ENCODE data around the gene BARHL1. TPM values are rescaled to one million over a fixed set of nuclear protein-coding genes. Genes with fewer than 3 reads are reported as not detected.

BARHL1 gene
- total RNA-seq, 2 experiments from 2014 or later = not detected

- intact Hi-C loops (cut with micrococcal nuclease; ENCODE audit: unreplicated experiment) = no loop called here
- Histone ChIP-seq H3K4me2 (ENCODE audit: low read length) (no peak overlapping the region), H3K36me3 (ENCODE audit: insufficient read depth, low read length) (no peaks in the 10 kb centered on the region), H3K9me2 (ENCODE audit: insufficient read depth, low read length) (no peaks in the 10 kb centered on the region), H3K4me3 (ENCODE audit: low read depth, low read length, poor library complexity, severe bottlenecking) (no peak overlapping the region), H4K20me1 (ENCODE audit: insufficient read depth, low read length) (no peaks in the 10 kb centered on the region), H2AFZ (ENCODE audit: low read length) (no peak overlapping the region), H3K27ac (ENCODE audit: low read depth, low read length, poor library complexity, severe bottlenecking) (no peak overlapping the region), H3K4me1 (ENCODE audit: insufficient read depth, low read length, poor library complexity, severe bottlenecking) (peaks cover 8% of the 10 kb centered on the region), H3K9me3 (ENCODE audit: low read length) (no peaks in the 10 kb centered on the region), H3K79me2 (ENCODE audit: insufficient read depth, low read depth, low read length) (no peaks in the 10 kb centered on the region)
- TF ChIP-seq EZH2phosphoT487 (IDR thresholded peaks at IDR 0.05; ENCODE audit: borderline replicate concordance, low read depth, low read length) (no peak), CTCF (conservative IDR thresholded peaks at IDR 0.05; ENCODE audit: low read length) (no peak)
- no peak for DNase-seq (ENCODE audit: low spot score)
- ChIA-PET CTCF (ENCODE audit: unreplicated experiment) (no interaction called here), POLR2A (interaction anchor here (0.7 to 0.9 kb wide), 2 partner anchors 24 to 309 kb away, joined by 3 to 7 read pairs; no protein-coding TSS in a partner anchor)
- BruUV-seq (replicated peaks) = no TSS peak
These were observed 10.4 kb upstream of the BARHL1 start for GRCh38 chr9:132571806-132572600.

GRCh38 chr9:132572921-132573320, 9.5 kb upstream of the BARHL1 start:
- Histone ChIP-seq H4K20me1 (ENCODE audit: insufficient read depth, low read length) (no peaks in the 10 kb centered on the region), H3K9me2 (ENCODE audit: insufficient read depth, low read length) (no peaks in the 10 kb centered on the region), H3K9me3 (ENCODE audit: low read length) (no peaks in the 10 kb centered on the region), H3K4me1 (ENCODE audit: insufficient read depth, low read length, poor library complexity, severe bottlenecking) (peaks cover 8% of the 10 kb centered on the region), H3K36me3 (ENCODE audit: insufficient read depth, low read length) (no peaks in the 10 kb centered on the region), H3K79me2 (ENCODE audit: insufficient read depth, low read depth, low read length) (no peaks in the 10 kb centered on the region), H2AFZ (ENCODE audit: low read length) (no peak overlapping the region), H3K4me2 (ENCODE audit: low read length) (no peak overlapping the region), H3K4me3 (ENCODE audit: low read depth, low read length, poor library complexity, severe bottlenecking) (no peak overlapping the region), H3K27ac (ENCODE audit: low read depth, low read length, poor library complexity, severe bottlenecking) (no peak overlapping the region)
- TF ChIP-seq CTCF (conservative IDR thresholded peaks at IDR 0.05; ENCODE audit: low read length) (no peak), EZH2phosphoT487 (IDR thresholded peaks at IDR 0.05; ENCODE audit: borderline replicate concordance, low read depth, low read length) (no peak)
- BruUV-seq (replicated peaks) = no TSS peak
- intact Hi-C loops (cut with micrococcal nuclease; ENCODE audit: unreplicated experiment) = no loop called here
- POLR2A ChIA-PET = no interaction called here
- DNase-seq (ENCODE audit: low spot score) = no peak
- CTCF ChIA-PET (ENCODE audit: unreplicated experiment) = no interaction called here

GRCh38 chr9:132575005-132575609, 7.3 kb upstream of the BARHL1 start:
- no peak overlapping the region for H3K4me2 ChIP-seq (ENCODE audit: low read length)
- no peaks in the 10 kb centered on the region for H4K20me1 ChIP-seq (ENCODE audit: insufficient read depth, low read length)
- H3K79me2 ChIP-seq (ENCODE audit: insufficient read depth, low read depth, low read length) = no peaks in the 10 kb centered on the region
- H3K4me3 ChIP-seq (ENCODE audit: low read depth, low read length, poor library complexity, severe bottlenecking) = no peak overlapping the region
- no peak for TF ChIP-seq EZH2phosphoT487 (IDR thresholded peaks at IDR 0.05; ENCODE audit: borderline replicate concordance, low read depth, low read length)
- peak; percentile 89 for TF ChIP-seq CTCF (conservative IDR thresholded peaks at IDR 0.05; ENCODE audit: low read length)
- no peaks in the 10 kb centered on the region for H3K9me2 ChIP-seq (ENCODE audit: insufficient read depth, low read length)
- DNase-seq (ENCODE audit: low spot score) = peak; percentile 79
- ChIA-PET POLR2A (interaction anchor here (0.6 kb wide), 1 partner anchor 92 kb away, joined by 3 read pairs; no protein-coding TSS in a partner anchor), CTCF (ENCODE audit: unreplicated experiment) (no interaction called here)
- H2AFZ ChIP-seq (ENCODE audit: low read length) = no peak overlapping the region
- no peaks in the 10 kb centered on the region for H3K36me3 ChIP-seq (ENCODE audit: insufficient read depth, low read length)
- intact Hi-C loops (cut with micrococcal nuclease; ENCODE audit: unreplicated experiment) = loop anchor here (1.0 kb wide), 2 partner anchors 68 to 164 kb away; no protein-coding TSS in a partner anchor
- no peak overlapping the region for H3K27ac ChIP-seq (ENCODE audit: low read depth, low read length, poor library complexity, severe bottlenecking)
- no TSS peak for BruUV-seq (replicated peaks)
- H3K4me1 ChIP-seq (ENCODE audit: insufficient read depth, low read length, poor library complexity, severe bottlenecking) = no peaks in the 10 kb centered on the region
- no peaks in the 10 kb centered on the region for H3K9me3 ChIP-seq (ENCODE audit: low read length)

Data from OCI-LY7 (cell line).